ENCODE measurements around the gene RIN1.
"Not testable (repeated sequence)": the region's sequence is repeated elsewhere in the genome, so short reads cannot be mapped to it uniquely, and the experiment has no call there.

The RIN1 gene

DNA sequence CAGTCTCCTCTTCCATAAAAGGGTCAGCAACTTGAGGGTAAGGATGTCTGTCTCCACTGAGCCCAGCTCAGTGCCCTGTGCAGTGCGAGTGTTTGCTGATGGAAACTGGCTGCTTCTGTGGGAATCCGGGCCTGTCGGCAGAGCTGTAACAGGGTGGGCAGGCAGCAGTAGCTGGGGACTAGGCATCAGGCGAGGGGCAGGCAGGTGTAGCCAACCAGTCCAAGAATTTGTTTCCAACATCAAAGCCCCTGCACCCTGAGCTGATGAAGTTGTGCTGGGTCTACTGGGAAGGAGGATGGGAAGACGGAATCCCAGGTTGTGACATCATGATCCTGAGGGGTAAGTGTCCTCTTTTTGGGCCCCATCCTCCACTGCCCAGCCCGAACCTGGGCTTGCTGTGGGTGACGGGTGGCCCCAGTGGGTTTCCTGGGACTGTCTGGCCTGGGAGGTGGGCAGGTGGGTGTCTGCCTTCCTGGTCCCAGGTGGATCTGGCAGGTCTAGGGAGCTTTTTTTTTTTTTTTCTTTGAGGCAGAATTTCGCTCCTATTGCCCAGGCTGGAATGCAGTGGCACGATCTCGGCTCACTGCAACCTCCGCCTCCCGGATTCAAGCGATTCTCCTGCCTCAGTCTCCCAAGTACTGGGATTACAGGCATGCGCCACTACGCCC is 24.3 kb upstream of the RIN1 start:
- in situ Hi-C loops (cut with MboI; ENCODE audit: low sequenced_read_pairs): no loop called here

DNA sequence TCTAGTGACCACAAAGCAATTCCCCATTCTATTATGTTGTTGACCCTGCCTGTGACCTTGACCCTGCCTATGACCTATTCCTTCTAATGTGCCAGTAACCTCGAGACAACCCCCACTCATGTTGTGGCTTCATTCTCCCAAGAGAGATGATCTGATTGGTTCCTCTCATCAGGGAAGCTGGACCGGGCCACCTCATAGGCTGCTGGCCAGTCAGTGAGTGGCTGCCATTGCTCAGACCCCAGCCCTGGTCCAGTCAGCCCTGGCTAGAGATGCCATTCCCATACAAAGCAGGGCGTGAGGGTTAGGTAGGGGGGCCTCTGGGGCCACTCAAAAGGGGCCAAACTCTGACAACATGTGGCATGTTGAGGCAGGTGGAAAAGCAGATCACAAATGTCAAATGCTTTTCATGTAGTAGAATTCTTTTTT is 23.4 kb upstream of the RIN1 start:
- in situ Hi-C loops (cut with MboI; ENCODE audit: low sequenced_read_pairs): no loop called here

DNA sequence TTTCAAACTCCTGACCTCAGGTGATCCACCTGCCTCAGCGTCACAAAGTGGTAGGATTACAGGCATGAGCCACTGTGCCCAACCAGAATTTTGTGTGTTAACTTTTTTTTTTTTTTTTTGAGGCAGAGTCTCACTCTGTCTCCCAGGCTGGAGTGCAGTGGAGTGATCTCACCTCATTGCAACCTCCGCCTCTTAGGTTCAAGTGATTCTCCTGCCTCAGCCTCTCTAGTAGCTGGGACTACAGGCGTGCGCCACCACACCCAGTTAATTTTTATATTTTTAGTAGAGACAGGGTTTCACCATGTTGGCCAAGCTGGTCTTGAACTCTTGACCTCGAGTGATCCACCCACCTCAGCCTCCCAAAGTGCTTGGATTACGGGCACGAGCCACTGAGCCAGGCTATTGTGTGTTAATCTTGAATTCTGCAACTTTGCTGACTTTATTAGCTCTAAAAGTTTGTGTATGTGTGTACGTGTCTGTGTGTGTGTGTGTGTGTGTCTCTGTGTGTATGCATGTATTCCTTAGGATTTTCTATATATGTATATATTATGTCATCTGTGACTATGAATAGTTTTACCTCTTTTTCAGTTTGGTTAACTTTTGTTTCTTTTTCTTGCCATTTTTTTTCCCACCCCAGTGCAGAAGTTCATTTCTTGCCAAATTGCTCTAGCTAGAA is 14.5 kb upstream of the RIN1 start:
- in situ Hi-C loops (cut with MboI; ENCODE audit: low sequenced_read_pairs): not testable (repeated sequence)

DNA sequence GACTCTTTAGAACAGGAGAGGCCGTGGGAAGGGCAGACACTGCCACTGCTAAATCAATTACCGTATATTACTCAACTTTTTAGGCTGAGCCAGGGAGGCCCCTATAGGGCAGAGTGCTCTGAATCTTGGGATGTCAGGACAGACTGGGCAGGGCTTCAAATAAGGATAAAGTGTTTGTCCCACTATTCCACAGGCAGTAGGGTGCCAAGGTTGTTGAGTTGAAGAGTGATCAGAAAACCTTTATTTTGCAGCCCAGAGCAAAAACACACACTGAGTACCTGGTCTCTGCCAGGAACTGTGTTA is 12.8 kb upstream of the RIN1 start:
- in situ Hi-C loops (cut with MboI; ENCODE audit: low sequenced_read_pairs): no loop called here

DNA sequence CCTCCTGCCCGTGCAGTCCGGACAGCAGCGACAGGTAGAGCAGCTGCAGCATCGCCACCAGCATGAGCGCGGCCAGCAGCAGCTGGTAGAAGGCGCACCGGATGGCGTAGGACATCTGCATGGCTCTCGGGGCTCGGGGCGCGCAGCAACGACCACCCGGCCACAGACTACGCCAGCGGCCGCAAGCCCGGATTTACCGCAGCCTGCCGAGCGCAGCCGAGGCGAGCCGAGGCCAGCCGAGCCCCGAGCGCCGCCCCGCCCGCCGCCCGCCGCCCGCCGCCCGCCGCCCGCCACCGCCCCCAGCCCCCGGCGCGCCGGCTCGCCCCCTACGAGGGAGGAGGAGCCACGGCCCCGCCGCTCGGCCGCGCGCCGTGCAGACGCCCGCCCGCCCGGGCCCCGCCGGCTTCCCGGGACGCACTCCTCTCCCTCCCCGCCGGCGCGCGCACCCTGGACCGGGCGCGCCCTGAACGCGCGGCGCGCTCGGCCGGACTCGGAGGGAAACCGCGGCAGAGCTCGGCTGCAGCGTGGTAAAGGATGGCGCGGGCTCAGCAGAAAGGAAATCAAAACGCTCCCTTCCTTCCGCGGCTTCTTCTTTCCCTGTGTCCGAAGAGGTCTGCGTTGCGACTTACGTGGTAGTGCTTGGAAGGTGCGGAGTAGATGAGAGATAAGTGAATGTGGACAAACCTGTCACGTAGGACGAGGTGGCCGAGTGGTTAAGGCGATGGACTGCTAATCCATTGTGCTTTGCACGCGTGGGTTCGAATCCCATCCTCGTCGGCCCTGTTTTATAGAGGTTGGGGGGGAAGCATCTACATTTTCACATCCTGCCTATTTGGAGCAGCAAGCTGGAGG is 11.4 kb upstream of the RIN1 start, which contains the start of gene B4GAT1:
Gene B4GAT1, minus strand, starts transcription at position 205 of the 852 bp plus-strand sequence. Its CDS starts 84 bp downstream, at position 121.
- in situ Hi-C loops (cut with MboI; ENCODE audit: low sequenced_read_pairs): no loop called here

DNA sequence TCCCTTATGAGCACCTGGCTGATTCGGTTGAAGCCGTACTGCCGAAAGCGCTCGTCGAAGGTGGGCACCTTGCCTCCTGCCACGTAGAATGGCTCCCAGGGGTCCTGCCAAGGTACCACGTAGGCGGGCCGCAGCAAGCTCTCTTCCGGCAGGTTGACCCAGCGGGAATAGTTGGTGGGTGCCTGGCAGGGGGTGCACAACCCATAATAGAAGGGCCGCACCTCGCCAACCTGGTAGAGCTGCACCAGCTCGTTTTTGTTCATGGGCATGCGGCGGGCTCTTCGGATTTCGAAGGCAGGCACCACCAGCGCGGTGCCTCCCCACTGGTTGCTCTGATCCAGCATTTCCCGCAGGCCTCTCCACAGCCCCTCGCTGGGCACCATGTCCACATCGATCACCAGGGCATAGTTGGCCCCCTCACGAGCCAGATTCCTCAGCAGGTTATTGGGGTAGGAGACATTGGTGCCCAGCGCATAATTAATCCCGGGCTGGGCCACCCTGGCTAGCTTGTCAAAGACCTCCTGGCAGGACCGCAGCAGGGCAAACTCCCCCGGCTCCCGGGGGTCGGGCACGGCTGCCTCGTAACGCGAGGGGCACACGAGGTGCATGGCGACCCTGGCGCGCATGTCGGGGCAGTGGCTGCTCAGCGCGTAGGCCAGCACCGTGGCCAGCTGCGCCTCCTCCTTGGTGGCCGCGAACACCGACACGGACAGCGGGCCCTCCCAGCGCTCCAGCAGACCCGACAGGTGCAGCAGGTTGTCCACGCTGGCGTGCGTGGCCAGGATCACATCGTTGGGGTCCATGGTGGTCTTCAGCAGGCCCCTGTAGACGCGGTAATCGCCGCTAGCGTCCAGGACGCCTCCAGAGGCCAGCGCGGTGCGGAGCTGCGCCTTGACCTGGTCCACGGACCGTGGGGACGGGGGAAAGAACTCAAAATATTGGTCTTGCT is 10.5 kb upstream of the RIN1 start:
- in situ Hi-C loops (cut with MboI; ENCODE audit: low sequenced_read_pairs): no loop called here

DNA sequence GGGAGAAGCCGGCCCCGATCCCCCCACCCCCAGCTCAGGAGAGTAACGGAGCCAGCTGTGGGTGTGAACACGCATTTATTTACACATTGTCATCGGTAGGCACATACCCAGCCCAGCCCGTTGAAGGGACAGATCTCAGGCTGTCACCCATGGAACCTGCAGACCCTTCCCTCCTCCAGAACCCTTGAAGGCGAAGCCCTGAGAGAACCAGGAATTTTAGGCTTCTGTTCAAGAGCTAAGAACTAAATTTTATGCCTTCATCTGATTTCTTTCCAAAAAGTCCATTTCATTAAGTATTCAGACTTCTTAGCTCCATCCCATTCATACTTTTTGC is 9.0 kb upstream of the RIN1 start:
- in situ Hi-C loops (cut with MboI; ENCODE audit: low sequenced_read_pairs): no loop called here

DNA sequence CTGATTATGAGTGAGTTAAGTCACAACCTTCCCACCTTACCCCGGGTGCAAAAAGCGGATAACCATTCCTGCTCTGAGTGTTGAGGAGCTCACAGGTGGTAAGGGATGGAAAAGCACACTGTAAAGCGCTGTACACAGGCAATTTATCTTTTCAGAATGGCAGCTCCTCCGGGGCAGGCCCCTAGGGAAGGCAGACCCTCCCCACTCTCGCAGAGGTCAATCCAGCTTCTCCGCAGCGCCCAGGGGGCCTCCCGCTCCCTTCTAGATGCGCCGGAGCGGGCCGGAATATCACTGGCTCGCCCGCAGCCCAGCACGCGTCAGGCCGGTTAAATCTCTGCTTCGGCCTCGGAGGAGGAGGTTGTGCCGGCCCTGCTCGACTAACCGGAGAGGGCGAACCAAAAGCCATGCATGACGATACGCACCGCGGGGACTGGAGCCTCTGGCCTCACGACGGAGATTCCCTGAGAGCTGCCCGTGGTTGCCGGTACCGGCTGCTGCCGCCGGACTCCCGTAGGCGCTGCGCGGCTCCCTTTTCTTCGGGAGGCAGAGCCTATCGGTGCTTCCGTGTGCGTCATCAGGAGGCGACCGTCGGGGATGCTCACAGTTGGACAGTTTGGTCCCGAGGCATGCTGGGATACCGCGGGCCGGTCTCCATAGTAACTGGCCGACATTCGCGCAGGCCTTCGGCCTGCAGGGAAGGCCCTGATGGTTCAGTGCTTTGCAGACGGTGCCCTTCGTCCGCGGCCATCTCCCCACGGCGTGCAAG is 8.5 kb upstream of the RIN1 start, which contains the start of gene BRMS1:
Gene BRMS1, minus strand, starts transcription at position 555 of the 766 bp plus-strand sequence. CDS start 2,870 bp downstream, outside the sequence.
- in situ Hi-C loops (cut with MboI; ENCODE audit: low sequenced_read_pairs): no loop called here

DNA sequence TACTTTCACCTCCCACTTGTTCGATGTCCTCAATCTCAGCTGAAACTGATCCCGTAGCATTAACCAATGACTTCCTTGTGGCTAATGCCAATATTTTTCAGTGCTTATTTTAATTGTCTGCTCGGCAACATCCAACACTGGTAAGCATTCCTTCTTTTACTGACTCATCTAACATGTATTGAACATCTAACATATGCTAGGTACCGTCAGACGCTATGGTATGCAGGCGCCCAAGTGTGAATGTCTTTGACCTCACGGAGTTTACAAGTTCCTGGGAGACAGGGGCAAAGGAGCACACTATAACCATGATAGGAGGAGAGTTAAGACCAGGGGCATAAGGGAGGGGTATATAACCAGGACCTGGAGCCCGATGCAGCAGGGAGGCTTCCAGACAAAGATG is 6.9 kb upstream of the RIN1 start:
- in situ Hi-C loops (cut with MboI; ENCODE audit: low sequenced_read_pairs): no loop called here

DNA sequence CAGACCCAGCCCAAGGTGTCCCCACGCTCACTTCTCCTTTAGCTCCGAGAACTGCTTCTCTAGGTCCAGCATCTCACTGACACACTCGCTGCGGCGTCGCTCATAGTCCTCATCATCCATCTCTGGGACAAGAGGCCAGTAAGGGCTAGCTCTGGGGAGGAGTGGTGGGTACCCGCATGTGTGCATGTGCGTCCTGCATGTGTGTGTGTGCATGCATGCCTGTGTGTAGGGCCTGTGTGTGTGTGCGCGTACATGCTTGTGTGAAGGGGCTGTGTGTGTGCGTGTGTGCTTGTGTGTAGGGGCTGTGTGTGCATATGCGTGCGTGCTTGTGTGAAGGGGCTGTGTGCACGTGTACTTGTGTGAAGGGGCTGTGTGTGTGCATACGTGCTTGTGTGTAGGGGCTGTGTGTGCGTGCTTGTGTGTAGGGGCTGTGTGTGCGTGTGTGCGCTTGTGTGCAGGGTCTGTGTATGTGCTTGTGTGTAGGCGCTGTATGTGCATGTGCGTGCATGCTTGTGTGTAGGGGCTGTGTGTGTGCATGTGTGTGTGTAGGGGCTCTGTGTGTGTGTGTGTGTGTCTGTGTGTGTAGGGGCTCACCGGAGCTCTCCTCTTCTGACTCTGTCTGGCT is 5.4 kb upstream of the RIN1 start:
- in situ Hi-C loops (cut with MboI; ENCODE audit: low sequenced_read_pairs): no loop called here

DNA sequence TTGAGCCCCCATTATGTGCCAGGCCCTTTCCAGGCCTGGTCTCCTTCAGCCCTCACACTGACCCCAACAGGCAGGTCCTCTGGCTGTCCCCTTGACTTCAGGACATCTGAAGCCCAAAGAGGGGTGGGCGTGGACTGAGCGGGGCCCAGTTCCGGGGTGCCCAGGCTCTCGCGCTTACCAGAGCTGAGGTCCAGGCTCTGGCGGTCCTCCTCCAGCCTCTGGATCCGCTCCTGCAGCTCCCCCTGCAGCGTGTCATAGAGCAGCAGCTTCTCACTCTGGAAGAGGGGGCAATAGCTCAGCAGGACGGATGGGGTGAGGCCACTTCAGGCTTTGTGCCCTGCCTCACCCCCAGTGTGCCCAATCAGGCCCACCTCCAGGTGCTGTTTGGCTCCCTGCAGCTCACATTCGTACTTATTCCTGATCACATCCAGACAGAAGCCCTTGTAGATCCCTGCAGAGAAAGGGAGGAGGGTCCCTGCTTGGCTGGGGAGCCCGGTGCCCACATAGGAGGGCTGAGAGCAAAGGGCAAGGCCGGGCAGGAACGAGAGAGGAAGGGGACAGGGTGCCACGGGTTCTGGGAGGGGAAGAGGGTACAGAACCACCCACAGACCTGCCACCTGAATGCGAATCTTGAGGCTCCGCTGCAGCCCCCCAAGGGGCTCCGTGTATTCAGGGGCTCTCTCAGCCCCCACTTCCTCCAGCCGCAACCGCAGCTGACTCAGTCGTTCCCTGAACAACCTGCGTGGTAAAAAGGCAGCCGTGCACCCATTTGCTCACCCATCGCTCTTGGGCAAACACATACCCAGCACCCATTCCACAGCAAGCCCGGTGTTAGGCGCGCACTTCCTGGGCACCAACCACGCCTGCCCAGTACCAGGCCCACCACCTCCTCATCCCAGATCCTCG is 4.6 kb upstream of the RIN1 start:
- in situ Hi-C loops (cut with MboI; ENCODE audit: low sequenced_read_pairs): no loop called here

DNA sequence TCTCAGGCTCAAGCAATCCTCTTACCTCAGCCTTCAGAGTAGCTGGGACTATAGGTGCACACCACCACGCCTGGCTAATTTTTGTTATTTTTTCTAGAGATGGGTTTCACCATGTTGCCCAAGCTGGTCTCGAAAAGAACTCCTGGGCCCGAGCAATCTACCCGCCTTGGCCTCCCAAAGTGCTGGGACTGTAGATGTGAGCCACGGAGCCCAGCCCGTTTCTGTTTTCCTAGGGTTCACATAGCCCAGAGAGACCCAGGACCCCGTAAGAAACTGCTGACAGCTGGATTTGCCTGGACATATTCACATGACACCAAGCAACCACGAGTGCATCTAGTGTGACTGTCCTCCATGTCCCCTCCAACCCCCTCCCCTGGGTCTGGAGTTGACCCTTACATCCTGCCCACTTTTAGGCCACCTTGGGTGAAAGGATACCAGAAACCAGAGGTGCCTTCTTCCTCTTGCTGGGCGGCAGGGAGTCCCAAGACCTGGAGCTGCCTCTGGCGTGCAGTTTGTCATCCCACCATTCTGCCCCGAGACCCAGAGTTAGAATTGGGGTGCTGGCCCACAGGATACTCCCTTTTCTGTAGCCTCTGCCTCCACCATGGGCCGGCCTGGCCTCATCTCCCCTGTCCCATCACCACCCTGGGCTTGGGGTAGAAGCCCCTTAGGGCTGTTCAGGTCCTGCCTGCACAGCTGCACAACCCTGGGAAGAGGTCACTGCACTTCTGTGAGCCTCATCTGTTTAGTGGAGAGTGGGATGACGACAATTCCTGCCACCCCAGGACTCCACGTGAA is 3.7 kb upstream of the RIN1 start:
- in situ Hi-C loops (cut with MboI; ENCODE audit: low sequenced_read_pairs): no loop called here

DNA sequence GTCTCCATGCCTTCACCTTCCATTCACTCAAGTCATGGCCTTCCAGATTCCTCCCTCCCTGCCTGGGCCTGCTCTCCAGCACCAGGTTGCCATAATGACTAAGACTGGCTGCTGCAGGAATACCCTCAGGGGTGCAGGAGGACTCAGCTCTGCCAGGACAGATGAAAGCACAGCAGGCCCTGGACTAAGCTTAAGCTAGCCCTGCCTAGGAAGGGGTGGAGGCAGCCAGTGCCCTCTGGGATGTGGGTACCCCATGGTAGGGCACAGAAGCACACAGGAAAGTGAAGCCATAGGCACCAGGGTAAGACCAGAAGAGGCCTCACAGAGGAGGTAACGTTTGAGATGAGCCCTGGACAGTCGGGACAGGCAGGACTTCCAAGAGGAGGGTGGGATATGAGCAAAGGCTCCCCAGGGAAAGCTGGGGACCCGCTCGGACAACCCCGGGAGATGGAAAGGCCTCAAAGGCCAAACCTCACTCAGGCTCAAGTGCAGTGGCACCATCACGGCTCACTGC is 3.0 kb upstream of the RIN1 start:
- in situ Hi-C loops (cut with MboI; ENCODE audit: low sequenced_read_pairs): no loop called here

DNA sequence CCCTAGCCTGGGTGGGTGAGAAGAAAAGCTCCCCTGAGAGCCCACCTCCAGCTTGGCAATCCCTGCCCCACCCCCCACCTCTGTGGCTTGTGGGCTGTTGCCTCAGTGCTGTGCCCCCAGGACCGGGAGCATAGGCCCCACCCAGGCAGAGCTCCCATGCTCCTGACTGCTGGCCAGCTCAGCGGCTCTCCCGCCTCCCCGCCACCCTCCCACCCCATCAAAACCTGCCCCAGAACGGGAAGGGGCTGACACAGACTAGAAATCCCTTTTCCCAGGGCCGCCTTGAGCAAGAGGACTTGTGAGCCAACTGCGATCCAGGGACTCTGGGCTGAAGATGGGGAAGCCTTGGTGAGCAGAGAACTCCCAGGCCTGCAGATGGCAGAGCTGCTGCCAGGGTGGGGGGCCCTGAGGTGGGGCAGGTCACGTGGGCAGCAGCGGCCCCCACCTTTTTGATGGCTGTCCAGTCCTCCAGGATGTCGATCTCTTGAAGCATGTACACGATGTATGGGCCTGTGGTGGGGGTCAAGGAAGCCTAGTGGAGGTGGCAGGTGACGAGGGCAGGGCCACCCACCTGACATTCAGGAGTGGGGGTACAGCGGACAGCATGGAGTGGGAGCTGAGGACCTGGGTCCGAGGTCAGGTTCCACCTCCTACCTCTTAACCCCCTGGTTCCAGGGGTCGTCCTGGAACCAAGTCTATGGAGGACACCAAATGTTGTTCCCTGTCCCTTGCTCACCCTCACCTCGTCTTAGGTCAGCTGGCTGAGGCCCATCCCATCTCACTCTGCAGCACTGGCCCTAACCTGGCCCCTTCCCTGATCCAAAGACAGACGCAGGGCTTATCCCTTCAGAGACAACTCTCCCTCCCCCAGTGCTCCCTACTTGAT is 2.3 kb upstream of the RIN1 start:
- in situ Hi-C loops (cut with MboI; ENCODE audit: low sequenced_read_pairs): no loop called here

DNA sequence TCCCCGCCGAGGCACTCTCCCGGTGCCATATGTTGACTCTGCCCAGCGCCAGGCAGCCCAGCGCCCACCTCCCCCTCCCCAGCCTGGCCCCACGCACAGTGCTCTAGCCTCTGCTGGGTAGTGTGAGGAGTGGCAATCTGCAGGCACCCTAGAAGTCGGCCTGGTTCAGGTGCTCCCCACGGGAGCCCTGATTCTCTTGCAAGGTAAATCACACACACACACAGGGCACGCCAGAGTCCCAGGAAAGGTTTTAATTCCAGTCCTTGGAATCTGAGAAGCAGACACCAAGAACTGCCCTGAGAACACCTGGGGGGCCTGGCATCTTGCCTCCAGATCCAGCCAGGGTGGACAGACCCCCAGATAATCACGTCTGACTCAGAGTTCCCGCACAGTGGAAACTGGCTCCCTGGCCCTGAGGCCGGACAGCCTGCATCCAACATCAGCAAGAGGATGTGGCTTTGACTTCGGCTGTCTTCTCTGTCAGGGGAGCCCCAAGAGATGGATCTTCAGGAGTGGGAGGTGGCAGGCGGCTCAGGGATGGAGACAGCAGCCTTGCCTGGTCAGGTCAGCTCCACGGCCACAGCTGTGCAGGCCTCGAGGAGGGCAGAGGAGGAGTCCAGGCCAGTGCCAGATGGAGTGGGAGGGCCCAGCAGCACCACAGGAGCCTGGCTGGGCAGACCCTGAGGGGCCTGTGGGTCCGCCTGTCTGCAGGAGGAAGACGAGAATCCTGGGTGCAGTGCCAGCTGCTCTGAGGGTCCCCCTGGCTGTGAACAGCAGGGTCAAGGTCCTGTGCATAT is 1.1 kb upstream of the RIN1 start:
- in situ Hi-C loops (cut with MboI; ENCODE audit: low sequenced_read_pairs): no loop called here

Measured in HL-60/S4 (cell line).